Thyroid gland (tissue), 4 donors: ENCODE data around the gene SPTB.

Source experiments
- POLR2A ChIP-seq, 2 donors: fragments of 450-650 bp; IDR thresholded peaks; one replicate each; pipeline ENCODE4 v1.6.1; 2017; ENCODE audit warnings: antibody characterized with exemption in 2 of 2, mild to moderate bottlenecking in 2 of 2, moderate library complexity in 1 of 2
- TF ChIP-seq, protein P1 (sequence below), 6 experiments: fragments of 200-600 bp in 3 of 6; fragments of 450-650 bp in 3 of 6; sonication (generic) in 3 of 6; IDR thresholded peaks; one replicate each; pipeline ENCODE4 v1.5.1; 2016 to 2019; ENCODE audit warnings: antibody characterized with exemption in 6 of 6, mild to moderate bottlenecking in 2 of 6, inconsistent platforms in 1 of 6, moderate library complexity in 1 of 6

- TF ChIP-seq, protein P1, sequence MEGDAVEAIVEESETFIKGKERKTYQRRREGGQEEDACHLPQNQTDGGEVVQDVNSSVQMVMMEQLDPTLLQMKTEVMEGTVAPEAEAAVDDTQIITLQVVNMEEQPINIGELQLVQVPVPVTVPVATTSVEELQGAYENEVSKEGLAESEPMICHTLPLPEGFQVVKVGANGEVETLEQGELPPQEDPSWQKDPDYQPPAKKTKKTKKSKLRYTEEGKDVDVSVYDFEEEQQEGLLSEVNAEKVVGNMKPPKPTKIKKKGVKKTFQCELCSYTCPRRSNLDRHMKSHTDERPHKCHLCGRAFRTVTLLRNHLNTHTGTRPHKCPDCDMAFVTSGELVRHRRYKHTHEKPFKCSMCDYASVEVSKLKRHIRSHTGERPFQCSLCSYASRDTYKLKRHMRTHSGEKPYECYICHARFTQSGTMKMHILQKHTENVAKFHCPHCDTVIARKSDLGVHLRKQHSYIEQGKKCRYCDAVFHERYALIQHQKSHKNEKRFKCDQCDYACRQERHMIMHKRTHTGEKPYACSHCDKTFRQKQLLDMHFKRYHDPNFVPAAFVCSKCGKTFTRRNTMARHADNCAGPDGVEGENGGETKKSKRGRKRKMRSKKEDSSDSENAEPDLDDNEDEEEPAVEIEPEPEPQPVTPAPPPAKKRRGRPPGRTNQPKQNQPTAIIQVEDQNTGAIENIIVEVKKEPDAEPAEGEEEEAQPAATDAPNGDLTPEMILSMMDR (IDR thresholded peaks at IDR 0.05) = no peak
- TF ChIP-seq POLR2A (IDR thresholded peaks at IDR 0.05) = no peak
Observed at GRCh38 chr14:64733899-64734298, 145.8 kb downstream of the SPTB start.
